Endodermal cell (in vitro differentiated cells): ENCODE data around the gene RNF32. TPM values are rescaled to one million over a fixed set of nuclear protein-coding genes. Genes with fewer than 3 reads are reported as not detected.

ENCODE experiments used
- DNase-seq: peaks from one replicate; pipeline ENCODE4 v3.0.0-alpha.2; 2017
- H3K27ac ChIP-seq: 2 replicates; pipeline ENCODE4 v1.5.1; 2013; ENCODE audit warnings: mild to moderate bottlenecking, low read depth, low read length, moderate library complexity
- H3K27me3 ChIP-seq: 2 replicates; pipeline ENCODE4 v1.6.1; 2013; ENCODE audit warnings: mild to moderate bottlenecking, low read length, moderate library complexity; ENCODE audit not compliant: insufficient read depth, control insufficient read depth, poor library complexity, severe bottlenecking
- H3K36me3 ChIP-seq: 2 replicates; pipeline ENCODE4 v1.7.0; 2013; ENCODE audit warnings: mild to moderate bottlenecking, low read length, moderate library complexity; ENCODE audit not compliant: control insufficient read depth, insufficient read depth
- H3K4me1 ChIP-seq: one replicate; pipeline ENCODE4 v1.7.0; 2013; ENCODE audit warnings: low read length; ENCODE audit not compliant: control insufficient read depth, insufficient read depth
- H3K4me3 ChIP-seq: 2 replicates; pipeline ENCODE4 v1.5.1; 2013; ENCODE audit warnings: mild to moderate bottlenecking, low read length, moderate library complexity
- H3K9ac ChIP-seq: 2 replicates; pipeline ENCODE4 v1.6.1; 2013; ENCODE audit warnings: mild to moderate bottlenecking, low read length, moderate library complexity; ENCODE audit not compliant: poor library complexity, severe bottlenecking; ENCODE audit errors: extremely low read depth
- H3K9me3 ChIP-seq: 2 replicates; pipeline ENCODE4 v1.6.1; 2013; ENCODE audit warnings: mild to moderate bottlenecking, low read length, moderate library complexity; ENCODE audit not compliant: control insufficient read depth
- H3K27ac Mint-ChIP-seq: 2 replicates; pipeline ENCODE4 v1.8.0; 2020; ENCODE audit warnings: mixed read lengths
- H3K27me3 Mint-ChIP-seq: 2 replicates; pipeline ENCODE4 v1.8.0; 2021; ENCODE audit warnings: mild to moderate bottlenecking, mixed read lengths; ENCODE audit not compliant: insufficient read depth
- H3K36me3 Mint-ChIP-seq: 2 replicates; pipeline ENCODE4 v1.8.0; 2020; ENCODE audit warnings: low read depth, mixed read lengths
- H3K4me1 Mint-ChIP-seq: 2 replicates; pipeline ENCODE4 v1.8.0; 2020; ENCODE audit warnings: mixed read lengths
- H3K4me3 Mint-ChIP-seq: 2 replicates; pipeline ENCODE4 v1.8.0; 2020; ENCODE audit warnings: mild to moderate bottlenecking, moderate library complexity, mixed read lengths
- H3K9me3 Mint-ChIP-seq: 2 replicates; pipeline ENCODE4 v1.8.0; 2020; ENCODE audit warnings: mild to moderate bottlenecking, mixed read lengths
- CTCF ChIP-seq: fragments of 200-600 bp; sonication (generic); conservative IDR thresholded peaks from 2 replicates; pipeline ENCODE4 v1.5.0; 2021; ENCODE audit warnings: antibody characterized with exemption, mild to moderate bottlenecking
- WGBS, 2 experiments: methylation state at CpG; one replicate each; pipeline versions ENCODE4 v1.1.5 to v1.1.7; 2013; ENCODE audit warnings: missing lambda C conversion rate in 2 of 2, mixed read lengths in 1 of 2; ENCODE audit not compliant: insufficient coverage in 1 of 2, insufficient read length in 1 of 2; 5-methylcytosine and 5-hydroxymethylcytosine counted together
- total RNA-seq, 2 donors: library from RNA; stranded (reverse); fragmentation: NEBNext Ultra II Directional in 1 of 2; extraction: Animal tissue kit (Norgen Biotek cat#: 25700) in 1 of 2; gene quantifications; 2 replicates in 1 of 2; 3 replicates in 1 of 2; pipeline ENCODE4 v1.2.1, GENCODE V29; 2021

RNF32 gene
- total RNA-seq, 2 donors from 2014 or later: 1.1 to 2.5 TPM

- no peak overlapping the region for H3K9ac ChIP-seq
- Mint-ChIP-seq H3K27ac (no peak overlapping the region), H3K27me3 (no peaks in the 10 kb centered on the region), H3K36me3 (peaks cover 38% of the 10 kb centered on the region), H3K4me1 (peaks cover 12% of the 10 kb centered on the region), H3K9me3 (no peaks in the 10 kb centered on the region), H3K4me3 (no peak overlapping the region)
- no peaks in the 10 kb centered on the region for H3K9me3 ChIP-seq
- H3K4me3 ChIP-seq: no peak overlapping the region
- WGBS, 2 experiments: 95 to 100% methylated on average over 1 to 2 of the region's 2 CpGs
- no peak for TF ChIP-seq CTCF
- H3K27me3 ChIP-seq: no peaks in the 10 kb centered on the region
- no peak overlapping the region for H3K27ac ChIP-seq
- H3K36me3 ChIP-seq: peaks cover 58% of the 10 kb centered on the region
- no peak for DNase-seq
- peaks cover 13% of the 10 kb centered on the region for H3K4me1 ChIP-seq
These were observed 42.4 kb downstream of the RNF32 start for GRCh38 chr7:156682928-156683327.

GRCh38 chr7:156684251-156684650 is 43.7 kb downstream of the RNF32 start:
- Mint-ChIP-seq H3K9me3 (no peaks in the 10 kb centered on the region), H3K36me3 (peaks cover 25% of the 10 kb centered on the region), H3K4me3 (no peak overlapping the region), H3K4me1 (peaks cover 21% of the 10 kb centered on the region), H3K27ac (peak overlapping the region; percentile 16), H3K27me3 (no peaks in the 10 kb centered on the region)
- H3K9ac ChIP-seq: no peak overlapping the region
- no peak overlapping the region for H3K27ac ChIP-seq
- DNase-seq: no peak
- H3K27me3 ChIP-seq: no peaks in the 10 kb centered on the region
- H3K36me3 ChIP-seq: peaks cover 45% of the 10 kb centered on the region
- WGBS, 2 experiments: 95 to 98% methylated on average over 7 to 10 of the region's 10 CpGs
- no peak for TF ChIP-seq CTCF
- no peak overlapping the region for H3K4me3 ChIP-seq
- H3K9me3 ChIP-seq: no peaks in the 10 kb centered on the region
- H3K4me1 ChIP-seq: peaks cover 18% of the 10 kb centered on the region

GRCh38 chr7:156684661-156685060 is 44.1 kb downstream of the RNF32 start:
- Histone ChIP-seq H3K36me3 (peaks cover 40% of the 10 kb centered on the region), H3K27me3 (no peaks in the 10 kb centered on the region), H3K4me3 (no peak overlapping the region), H3K9me3 (no peaks in the 10 kb centered on the region), H3K4me1 (peaks cover 18% of the 10 kb centered on the region), H3K9ac (no peak overlapping the region), H3K27ac (no peak overlapping the region)
- Mint-ChIP-seq H3K9me3 (no peaks in the 10 kb centered on the region), H3K4me1 (peaks cover 23% of the 10 kb centered on the region), H3K27ac (peak overlapping the region; percentile 16), H3K4me3 (no peak overlapping the region), H3K27me3 (no peaks in the 10 kb centered on the region), H3K36me3 (peaks cover 21% of the 10 kb centered on the region)
- no peak for TF ChIP-seq CTCF
- DNase-seq: no peak
- 94% methylated on average over 4 of the region's 4 CpGs for WGBS, 2 experiments
